GM19043 (cell line): ENCODE results near the gene PSD.

Experiments
- ATAC-seq: cut with Tn5 transposase; IDR thresholded peaks from one replicate; pipeline ENCODE4 v1.9.1; 2021; ENCODE audit warnings: low read depth; ENCODE audit not compliant: unreplicated experiment

The PSD gene

DNA sequence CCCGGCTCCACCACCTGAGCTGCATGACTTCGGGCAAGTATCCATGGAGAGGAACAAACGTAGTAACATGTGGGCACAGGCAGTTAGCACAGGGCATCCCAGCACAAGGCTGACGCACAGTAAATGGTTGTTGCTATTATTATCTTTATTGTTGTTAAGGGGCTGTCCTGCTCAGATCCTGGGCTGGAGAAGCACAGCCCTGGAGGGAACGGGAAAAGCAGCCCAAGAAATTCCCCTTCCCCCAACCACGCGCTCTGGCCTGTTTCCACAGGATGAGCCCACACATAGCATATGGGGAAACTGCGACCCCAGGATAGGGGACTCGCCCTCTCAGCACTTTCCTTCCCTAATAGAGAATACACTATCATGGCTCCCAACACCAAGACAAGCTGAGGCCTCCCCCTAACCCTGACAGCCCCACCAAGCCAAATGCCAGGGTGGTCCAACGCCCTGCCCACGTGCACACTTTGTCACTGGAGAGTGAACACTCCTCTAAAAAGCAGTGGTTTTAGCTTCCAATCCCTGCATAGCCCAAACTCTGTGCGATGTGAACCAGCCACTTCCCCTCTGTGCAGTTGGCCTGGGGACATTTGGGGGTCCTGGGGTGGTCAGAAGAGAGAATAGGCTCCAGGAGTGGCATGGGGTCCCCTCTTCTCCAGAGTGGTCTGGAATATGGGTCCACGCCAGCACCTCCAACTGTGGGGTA is 11.0 kb downstream of the PSD start:
- ATAC-seq: no peak

GRCh38 chr10:102406815-102407214 is 11.8 kb downstream of the PSD start:
- no peak for ATAC-seq

- no peak for ATAC-seq
Observed at GRCh38 chr10:102405632-102406031, 13.0 kb downstream of the PSD start.

DNA sequence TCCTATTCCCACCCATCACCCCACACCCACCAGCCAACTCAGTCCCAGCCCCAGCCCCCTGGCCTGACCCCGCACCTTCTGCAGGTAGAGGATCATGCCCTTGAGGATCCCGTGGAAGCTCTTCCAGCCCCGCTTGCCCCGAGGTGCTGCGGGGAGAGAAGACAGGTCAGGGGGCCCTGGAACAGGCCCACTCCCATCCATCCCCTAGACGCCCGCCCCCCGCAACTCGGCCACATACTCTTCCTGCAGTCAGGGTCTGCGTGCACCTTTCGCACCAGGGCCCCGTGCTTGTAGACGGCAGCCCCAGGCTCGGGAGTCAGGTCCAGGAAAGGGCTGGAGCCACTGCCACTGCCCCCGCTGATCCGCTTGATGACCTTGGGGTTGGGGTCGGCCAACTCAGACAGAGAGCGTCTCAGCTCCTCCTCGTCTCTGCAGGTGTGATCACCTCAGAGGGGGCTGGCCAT is 13.4 kb downstream of the PSD start:
- no peak for ATAC-seq

- no peak for ATAC-seq
Observed at GRCh38 chr10:102404361-102405107, 14.1 kb downstream of the PSD start.

DNA sequence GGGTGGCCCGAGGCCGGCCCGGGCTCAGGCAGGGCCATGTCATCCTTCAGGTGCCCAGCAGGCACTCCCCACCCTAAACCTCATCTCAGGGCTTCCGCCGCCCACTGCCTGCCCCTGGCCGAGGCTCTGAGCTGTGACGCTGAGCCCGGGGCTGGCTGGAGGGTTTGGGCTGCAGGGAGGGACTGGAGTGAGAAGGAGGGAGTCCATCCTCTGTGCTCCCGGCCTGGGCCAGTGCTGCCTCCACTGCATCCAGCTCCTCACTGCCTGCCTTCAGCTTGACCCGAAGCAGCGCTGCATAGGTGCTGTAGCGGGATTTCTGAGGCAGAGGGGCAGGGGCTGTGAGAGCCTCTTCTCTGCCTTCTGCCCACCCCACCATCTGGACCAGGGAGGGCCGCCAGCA is 15.5 kb downstream of the PSD start:
- no peak for ATAC-seq

DNA sequence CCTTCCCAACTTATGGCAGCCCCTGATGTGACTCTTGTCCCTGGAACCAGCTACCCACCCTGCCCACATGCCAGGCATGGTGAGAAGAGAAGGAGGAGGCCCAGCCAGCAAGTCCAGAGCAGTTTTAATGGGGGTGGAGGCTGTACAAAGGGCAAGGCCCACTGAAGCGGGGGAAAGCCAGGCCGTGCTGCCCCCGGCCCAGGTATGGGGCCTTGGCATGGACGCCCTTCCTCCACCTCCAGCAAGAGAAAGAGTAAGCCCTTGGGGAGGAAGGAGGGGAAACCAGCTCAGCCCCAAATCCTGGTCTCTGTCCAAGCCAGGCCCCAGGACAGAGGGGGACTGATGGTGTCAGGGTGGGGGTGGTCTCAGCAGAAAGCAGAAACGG is 16.1 kb downstream of the PSD start:
- no peak for ATAC-seq

DNA sequence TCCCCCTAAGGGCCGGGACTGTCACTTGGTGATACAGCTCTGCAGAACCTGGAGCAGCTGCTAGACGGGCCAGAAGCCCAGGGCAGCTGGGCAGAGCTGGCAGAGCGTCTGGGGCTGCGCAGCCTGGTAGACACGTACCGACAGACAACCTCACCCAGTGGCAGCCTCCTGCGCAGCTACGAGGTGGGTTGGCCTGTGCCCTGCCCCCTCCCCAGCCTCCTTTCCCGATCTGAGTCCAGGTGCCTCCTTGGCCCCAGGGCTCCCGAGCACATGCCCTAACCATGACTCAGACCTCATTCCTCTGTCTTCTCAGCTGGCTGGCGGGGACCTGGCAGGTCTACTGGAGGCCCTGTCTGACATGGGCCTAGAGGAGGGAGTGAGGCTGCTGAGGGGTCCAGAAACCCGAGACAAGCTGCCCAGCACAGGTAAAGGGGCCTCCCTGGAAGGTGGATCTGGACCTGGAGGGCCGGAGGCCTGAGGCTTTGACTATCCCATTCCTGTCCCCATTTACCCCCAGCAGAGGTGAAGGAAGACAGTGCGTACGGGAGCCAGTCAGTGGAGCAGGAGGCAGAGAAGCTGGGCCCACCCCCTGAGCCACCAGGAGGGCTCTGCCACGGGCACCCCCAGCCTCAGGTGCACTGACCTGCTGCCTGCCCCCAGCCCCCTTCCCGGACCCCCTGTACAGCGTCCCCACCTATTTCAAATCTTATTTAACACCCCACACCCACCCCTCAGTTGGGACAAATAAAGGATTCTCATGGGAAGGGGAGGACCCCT is 16.7 kb downstream of the PSD start:
- ATAC-seq: no peak

- ATAC-seq: no peak
Observed at GRCh38 chr10:102401342-102401654, 17.3 kb downstream of the PSD start.

DNA sequence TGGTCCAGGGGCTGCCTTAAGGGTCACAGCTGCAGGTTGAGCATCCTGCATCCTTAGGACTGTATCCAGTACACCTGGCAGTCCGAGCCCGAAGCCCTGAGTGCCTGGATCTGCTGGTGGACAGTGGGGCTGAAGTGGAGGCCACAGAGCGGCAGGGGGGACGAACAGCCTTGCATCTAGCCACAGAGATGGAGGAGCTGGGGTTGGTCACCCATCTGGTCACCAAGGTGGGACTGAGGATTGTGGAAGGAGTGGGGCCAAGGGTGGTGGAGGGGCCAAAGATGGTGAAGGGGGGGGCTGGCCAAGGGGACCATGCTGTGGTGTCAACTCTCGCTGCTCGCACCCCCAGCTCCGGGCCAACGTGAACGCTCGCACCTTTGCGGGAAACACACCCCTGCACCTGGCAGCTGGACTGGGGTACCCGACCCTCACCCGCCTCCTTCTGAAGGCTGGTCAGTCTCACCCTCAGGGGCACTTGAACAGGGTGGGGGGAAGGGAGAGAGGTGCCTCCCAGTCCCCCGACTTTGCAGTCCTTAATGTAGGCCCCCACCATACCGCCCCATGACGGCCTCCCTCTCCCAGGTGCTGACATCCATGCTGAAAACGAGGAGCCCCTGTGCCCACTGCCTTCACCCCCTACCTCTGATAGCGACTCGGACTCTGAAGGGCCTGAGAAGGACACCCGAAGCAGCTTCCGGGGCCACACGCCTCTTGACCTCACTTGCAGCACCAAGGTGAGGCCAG is 17.8 kb downstream of the PSD start:
- no peak for ATAC-seq

- no peak for ATAC-seq
Observed at GRCh38 chr10:102400076-102400475, 18.5 kb downstream of the PSD start.

- peak; percentile 50 for ATAC-seq
Observed at GRCh38 chr10:102399217-102400021, 19.2 kb downstream of the PSD start.

DNA sequence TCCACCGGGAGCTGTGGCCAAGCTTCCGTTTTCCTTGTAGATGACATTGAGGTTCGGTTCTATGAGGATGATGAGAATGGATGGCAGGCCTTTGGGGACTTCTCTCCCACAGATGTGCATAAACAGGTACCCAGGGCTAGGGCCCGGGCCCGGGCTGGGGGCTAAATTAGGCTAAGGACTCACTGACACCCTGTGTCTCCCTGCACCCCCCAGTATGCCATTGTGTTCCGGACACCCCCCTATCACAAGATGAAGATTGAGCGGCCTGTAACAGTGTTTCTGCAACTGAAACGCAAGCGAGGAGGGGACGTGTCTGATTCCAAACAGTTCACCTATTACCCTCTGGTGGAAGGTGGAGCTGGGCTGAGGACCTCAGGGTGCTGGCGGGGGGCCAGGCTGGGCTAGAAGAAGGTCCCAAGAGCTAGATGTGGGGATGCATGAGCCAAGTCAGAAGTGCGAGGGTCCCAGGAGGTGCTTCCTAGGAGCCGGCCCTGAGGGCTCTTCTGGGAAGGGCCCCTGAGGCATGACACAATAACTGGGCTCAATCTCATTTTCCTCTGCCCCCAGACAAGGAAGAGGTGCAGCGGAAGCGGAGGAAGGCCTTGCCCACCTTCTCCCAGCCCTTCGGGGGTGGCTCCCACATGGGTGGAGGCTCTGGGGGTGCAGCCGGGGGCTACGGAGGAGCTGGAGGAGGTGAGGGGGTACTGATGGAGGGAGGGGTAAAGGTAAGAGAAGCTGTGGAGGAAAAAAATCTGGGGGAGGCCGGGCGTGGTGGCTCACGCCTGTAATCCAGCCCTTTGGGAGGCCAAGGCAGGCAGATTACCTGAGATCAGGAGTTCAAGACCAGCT is 20.2 kb downstream of the PSD start:
- ATAC-seq: no peak

GRCh38 chr10:102397222-102398171 is 21.1 kb downstream of the PSD start:
- ATAC-seq: no peak

- ATAC-seq: no peak
Observed at GRCh38 chr10:102396730-102397151, 21.8 kb downstream of the PSD start.

GRCh38 chr10:102396317-102396650 is 22.3 kb downstream of the PSD start:
- no peak for ATAC-seq

GRCh38 chr10:102395400-102396316 is 22.9 kb downstream of the PSD start, which contains the start of gene NFKB2:
TSS of gene NFKB2 (plus strand) at chr10:102395705. CDS start at chr10:102395960, 255 bp downstream.
- ATAC-seq: no peak
